ENCODE measurements around the gene PPFIA2.
A peak's percentile ranks its signal among the peaks of the same experiment; 100 is the strongest.
"Not testable (repeated sequence)": the region's sequence is repeated elsewhere in the genome, so short reads cannot be mapped to it uniquely, and the experiment has no call there.

The PPFIA2 gene

DNA sequence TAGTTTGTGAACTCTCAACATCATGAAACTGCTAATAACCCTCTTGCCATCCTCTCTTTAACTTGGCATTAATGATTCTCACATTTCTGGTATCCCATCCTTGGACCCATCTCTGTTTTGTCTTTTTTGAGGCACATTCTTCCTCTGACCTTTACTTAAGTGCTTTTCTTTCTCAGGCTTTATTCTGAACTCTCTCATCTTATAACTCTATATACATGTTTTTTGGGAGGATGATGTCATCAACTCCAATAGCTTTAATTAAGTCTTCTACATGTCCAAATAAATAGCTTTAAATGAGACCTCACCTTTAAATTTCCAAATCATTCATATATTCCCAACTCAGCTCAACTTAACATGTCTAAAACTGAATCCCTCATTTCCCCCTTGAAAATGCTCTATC lies 88.4 kb downstream of the PPFIA2 start:
- TF ChIP-seq CTCF (IDR thresholded peaks at IDR 0.05; ENCODE audit: low read depth, low read length): no peak

DNA sequence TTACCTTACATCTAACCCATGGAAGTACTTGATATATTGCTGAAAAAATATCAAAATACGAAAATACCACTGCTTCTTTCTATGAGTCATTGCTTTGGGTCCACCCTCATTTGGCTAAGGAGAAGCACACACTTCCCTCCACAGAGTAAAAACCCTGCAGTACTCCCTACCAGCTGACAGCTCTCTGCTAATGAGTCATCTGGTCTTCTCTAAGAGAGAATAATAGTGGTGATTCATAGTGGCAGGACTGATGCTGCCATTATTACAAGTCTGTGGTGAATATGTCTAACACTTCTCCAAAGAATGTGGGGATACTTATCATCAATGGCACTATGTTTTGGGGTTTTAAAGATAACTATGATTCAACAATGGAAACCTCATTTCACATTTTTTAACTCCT lies 90.7 kb downstream of the PPFIA2 start:
- peak; percentile 8 for DNase-seq (ENCODE audit: extremely low read depth, low read depth)
- TF ChIP-seq CTCF (IDR thresholded peaks at IDR 0.05; ENCODE audit: low read depth, low read length): no peak

More for the DNA sequence above, 88.4 kb downstream of the PPFIA2 start:
- no peak for DNase-seq (ENCODE audit: extremely low read depth, low read depth)

DNA sequence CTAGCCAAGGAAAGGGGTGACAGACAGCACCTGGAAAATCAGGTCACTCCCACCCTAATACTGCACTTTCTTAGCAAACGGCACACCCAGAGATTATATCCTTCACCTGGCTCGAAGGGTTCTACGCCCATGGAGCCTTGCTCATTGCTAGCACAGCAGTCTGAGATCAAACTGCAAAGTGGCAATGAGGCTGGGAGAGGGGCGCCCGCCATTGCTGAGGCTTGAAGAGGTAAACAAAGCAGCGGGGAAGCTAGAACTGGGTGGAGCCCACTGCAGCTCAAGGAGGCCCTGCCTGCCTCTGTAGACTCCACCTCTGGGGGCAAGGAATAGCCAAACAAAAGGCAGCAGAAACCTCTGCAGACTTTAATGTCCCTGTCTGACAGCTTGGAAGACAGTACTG lies 99.8 kb downstream of the PPFIA2 start:
- not testable (repeated sequence) for DNase-seq (ENCODE audit: extremely low read depth, low read depth)

GRCh38 chr12:81644503-81644902 lies 114.6 kb downstream of the PPFIA2 start:
- DNase-seq (ENCODE audit: extremely low read depth, low read depth): no peak
- peak; percentile 43 for TF ChIP-seq CTCF (IDR thresholded peaks at IDR 0.05; ENCODE audit: low read depth, low read length)

- no peak for TF ChIP-seq CTCF (IDR thresholded peaks at IDR 0.05; ENCODE audit: low read depth, low read length)
- no peak for DNase-seq (ENCODE audit: extremely low read depth, low read depth)
Observed at GRCh38 chr12:81639196-81639595, 120.0 kb downstream of the PPFIA2 start.

DNA sequence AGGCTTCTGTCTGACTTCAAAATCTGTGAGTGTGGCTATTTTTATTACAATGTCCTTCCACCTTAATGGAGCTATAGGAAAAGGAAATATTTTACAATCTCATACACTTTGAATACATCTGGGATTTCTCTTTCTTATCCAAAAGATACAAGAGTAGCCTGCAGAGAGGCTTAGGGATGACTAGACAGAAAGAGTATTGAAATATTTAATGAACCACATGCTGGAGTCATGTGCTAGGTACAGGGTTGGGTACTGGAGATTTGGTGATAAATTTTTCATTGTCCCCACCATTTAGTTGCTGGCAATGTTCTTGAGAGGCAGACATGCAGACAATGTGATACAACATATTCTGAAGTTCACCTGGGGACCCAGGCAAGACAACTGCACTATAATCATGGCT lies 126.0 kb downstream of the PPFIA2 start:
- no peak for TF ChIP-seq CTCF (IDR thresholded peaks at IDR 0.05; ENCODE audit: low read depth, low read length)
- DNase-seq (ENCODE audit: extremely low read depth, low read depth): no peak

- peak; percentile 66 for TF ChIP-seq CTCF (IDR thresholded peaks at IDR 0.05; ENCODE audit: low read depth, low read length)
- DNase-seq (ENCODE audit: extremely low read depth, low read depth): no peak
Observed at GRCh38 chr12:81627336-81628189, 131.6 kb downstream of the PPFIA2 start.

DNA sequence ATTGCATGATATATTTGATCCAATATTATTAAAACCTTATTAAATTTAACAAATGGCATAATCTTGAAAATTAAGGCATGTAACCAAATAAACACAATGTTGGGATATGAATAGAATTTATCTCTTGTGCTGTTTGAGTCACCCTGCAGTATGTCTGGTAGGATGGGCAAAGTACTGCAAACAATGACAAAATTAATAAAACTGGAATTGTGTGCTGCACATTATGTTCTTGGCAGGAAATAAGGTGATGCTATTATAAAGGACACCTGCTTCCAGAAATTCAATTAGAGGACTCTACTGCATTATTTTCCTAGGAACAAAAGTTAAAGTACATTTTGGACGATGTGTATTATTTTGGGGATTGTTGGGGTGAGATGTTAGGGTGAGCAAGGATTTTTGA lies 132.7 kb downstream of the PPFIA2 start:
- TF ChIP-seq CTCF (IDR thresholded peaks at IDR 0.05; ENCODE audit: low read depth, low read length): no peak
- DNase-seq (ENCODE audit: extremely low read depth, low read depth): no peak

All from AG09319 (cell line).